ENCODE results near the gene RNF43. TPM values are rescaled to one million over a fixed set of nuclear protein-coding genes. Genes with fewer than 3 reads are reported as not detected.
A peak's percentile ranks its signal among the peaks of the same experiment; 100 is the strongest.

RNF43 gene
- polyA plus RNA-seq, 1 donor from 2014 or later, result not detected

- H3K4me2 ChIP-seq (ENCODE audit: low read length), result no peak overlapping the region
- H3K9ac ChIP-seq (ENCODE audit: low read length), result no peak overlapping the region
- H3K9me2 ChIP-seq (ENCODE audit: insufficient read depth, low read length), result no peaks in the 10 kb centered on the region
- no peaks in the 10 kb centered on the region for H3K27me3 ChIP-seq (ENCODE audit: insufficient read depth, low read depth, low read length)
- H3F3A ChIP-seq (ENCODE audit: insufficient read depth, low read length, poor library complexity, severe bottlenecking), result no peaks in the 10 kb centered on the region
- TF ChIP-seq EP300 (conservative IDR thresholded peaks at IDR 0.05; ENCODE audit: poor library complexity, severe bottlenecking), result no peak
- no peak for TF ChIP-seq TAF1 (IDR thresholded peaks at IDR 0.05; ENCODE audit: low read depth)
- TF ChIP-seq RAD21 (conservative IDR thresholded peaks at IDR 0.05), result no peak
- TF ChIP-seq MXI1 (conservative IDR thresholded peaks at IDR 0.05; ENCODE audit: poor library complexity, severe bottlenecking), result no peak
- TF ChIP-seq CTCF (IDR thresholded peaks at IDR 0.05; ENCODE audit: poor library complexity, severe bottlenecking), result no peak
- TF ChIP-seq EZH2 (IDR thresholded peaks at IDR 0.05; ENCODE audit: borderline replicate concordance, insufficient read depth, low read length, poor library complexity, severe bottlenecking), result no peak
- no peak for TF ChIP-seq POLR2AphosphoS5 (IDR thresholded peaks at IDR 0.05)
- no peak for TF ChIP-seq REST (IDR thresholded peaks at IDR 0.05; ENCODE audit: borderline replicate concordance)
- TF ChIP-seq SMC3 (conservative IDR thresholded peaks at IDR 0.05; ENCODE audit: poor library complexity), result no peak
- H3K4me3 ChIP-seq (ENCODE audit: low read length), result no peak overlapping the region
- no peaks in the 10 kb centered on the region for H4K20me1 ChIP-seq (ENCODE audit: insufficient read depth)
- no peaks in the 10 kb centered on the region for H3K79me2 ChIP-seq (replicated peaks; ENCODE audit: insufficient read depth, low read length)
- H3K9me3 ChIP-seq (ENCODE audit: low read length), result no peaks in the 10 kb centered on the region
- H2AFZ ChIP-seq (ENCODE audit: low read depth, low read length), result no peak overlapping the region
- no peak overlapping the region for H3K27ac ChIP-seq (ENCODE audit: low read length)
- no peaks in the 10 kb centered on the region for H3K36me3 ChIP-seq (ENCODE audit: insufficient read depth, low read length)
Measured at GRCh38 chr17:58452738-58453137, 35.4 kb upstream of the RNF43 start.

GRCh38 chr17:58447039-58447975, 30.0 kb upstream of the RNF43 start:
- Histone ChIP-seq H3K9me2 (ENCODE audit: insufficient read depth, low read length) (no peaks in the 10 kb centered on the region), H3K79me2 (replicated peaks; ENCODE audit: insufficient read depth, low read length) (no peaks in the 10 kb centered on the region), H3K36me3 (ENCODE audit: insufficient read depth, low read length) (no peaks in the 10 kb centered on the region), H3K4me2 (ENCODE audit: low read length) (no peak overlapping the region), H3K27me3 (ENCODE audit: insufficient read depth, low read depth, low read length) (no peaks in the 10 kb centered on the region), H3K9ac (ENCODE audit: low read length) (no peak overlapping the region), H2AFZ (ENCODE audit: low read depth, low read length) (no peak overlapping the region), H3K4me3 (ENCODE audit: low read length) (no peak overlapping the region), H3K27ac (ENCODE audit: low read length) (no peak overlapping the region), H4K20me1 (ENCODE audit: insufficient read depth) (no peaks in the 10 kb centered on the region), H3F3A (ENCODE audit: insufficient read depth, low read length, poor library complexity, severe bottlenecking) (no peaks in the 10 kb centered on the region), H3K9me3 (ENCODE audit: low read length) (no peaks in the 10 kb centered on the region)
- TF ChIP-seq REST (IDR thresholded peaks at IDR 0.05; ENCODE audit: borderline replicate concordance) (no peak), EP300 (conservative IDR thresholded peaks at IDR 0.05; ENCODE audit: poor library complexity, severe bottlenecking) (no peak), RAD21 (conservative IDR thresholded peaks at IDR 0.05) (peak; percentile 74), POLR2AphosphoS5 (IDR thresholded peaks at IDR 0.05) (no peak), SMC3 (conservative IDR thresholded peaks at IDR 0.05; ENCODE audit: poor library complexity) (peak; percentile 65), CTCF (IDR thresholded peaks at IDR 0.05; ENCODE audit: poor library complexity, severe bottlenecking) (peak; percentile 60), MXI1 (conservative IDR thresholded peaks at IDR 0.05; ENCODE audit: poor library complexity, severe bottlenecking) (no peak)

All from neural cell (in vitro differentiated cells).